GM21717 (cell line): ENCODE results near the gene FRAS1.

ENCODE experiments used
- ATAC-seq: cut with Tn5 transposase; IDR thresholded peaks from one replicate; pipeline ENCODE4 v1.9.1; 2021; ENCODE audit warnings: mild to moderate bottlenecking, moderate library complexity; ENCODE audit not compliant: unreplicated experiment

Gene FRAS1

DNA sequence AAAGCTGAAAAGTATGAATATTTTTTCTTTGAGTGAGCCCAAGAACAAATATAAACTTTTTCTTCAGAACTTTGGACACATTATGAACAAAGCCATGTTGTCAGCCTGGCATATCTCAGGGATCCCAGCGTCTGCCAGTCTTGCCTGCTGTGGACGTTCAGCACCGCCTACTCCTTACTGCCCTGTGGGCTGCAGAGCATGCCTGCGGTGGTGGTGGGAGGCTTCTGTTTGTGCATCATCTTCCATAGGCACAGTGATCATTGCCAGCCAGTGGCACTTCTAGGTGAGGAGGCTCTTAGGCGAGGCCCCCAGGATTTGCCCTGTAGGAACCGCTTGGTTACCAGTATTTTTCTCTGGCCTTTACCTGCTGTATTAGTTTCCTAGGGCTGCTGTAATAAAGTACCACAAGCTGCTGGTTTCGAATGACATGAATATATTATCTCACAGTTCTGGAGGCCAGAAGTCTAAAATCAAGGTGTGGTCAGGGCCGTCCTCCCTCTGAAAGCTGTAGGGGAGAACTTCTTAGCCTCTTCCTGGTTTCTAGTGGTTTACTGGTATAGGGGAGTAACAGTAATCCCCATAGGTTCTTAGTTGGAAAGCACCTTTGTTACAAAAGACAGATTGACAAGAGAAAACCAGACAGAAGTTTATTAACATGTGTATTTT, 509.8 kb downstream of the FRAS1 start:
- ATAC-seq, result peak; percentile 80

GRCh38 chr4:78567500-78568060, 510.5 kb downstream of the FRAS1 start:
- no peak for ATAC-seq

- no peak for ATAC-seq
These were observed 511.6 kb downstream of the FRAS1 start for GRCh38 chr4:78568640-78569305.

DNA sequence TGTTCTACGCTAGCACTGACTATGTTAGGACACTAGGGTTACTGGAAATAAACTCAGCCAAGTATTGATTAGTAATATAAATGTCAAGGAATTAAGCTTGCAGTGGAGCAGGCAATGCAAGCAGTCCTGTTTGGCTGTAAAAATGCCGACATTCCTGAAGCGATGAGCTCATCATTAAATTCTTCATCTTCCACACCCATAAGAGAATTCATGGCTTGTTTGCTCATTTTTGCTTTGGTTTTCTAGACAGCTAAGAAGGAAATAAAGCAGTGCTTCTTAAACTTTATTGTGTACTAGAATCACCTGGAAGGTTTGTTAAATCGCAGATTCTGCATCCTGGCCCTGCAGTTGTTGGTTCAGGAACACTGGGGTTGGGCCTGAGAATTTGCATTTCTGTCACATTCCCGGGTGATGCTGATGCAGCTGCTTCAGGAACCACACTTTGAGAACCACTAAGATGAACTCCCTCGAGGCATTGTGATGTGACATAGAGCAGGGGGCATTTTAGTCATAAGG, 512.2 kb downstream of the FRAS1 start:
- ATAC-seq, result no peak

- no peak for ATAC-seq
These were observed 513.0 kb downstream of the FRAS1 start for GRCh38 chr4:78570117-78570516.

DNA sequence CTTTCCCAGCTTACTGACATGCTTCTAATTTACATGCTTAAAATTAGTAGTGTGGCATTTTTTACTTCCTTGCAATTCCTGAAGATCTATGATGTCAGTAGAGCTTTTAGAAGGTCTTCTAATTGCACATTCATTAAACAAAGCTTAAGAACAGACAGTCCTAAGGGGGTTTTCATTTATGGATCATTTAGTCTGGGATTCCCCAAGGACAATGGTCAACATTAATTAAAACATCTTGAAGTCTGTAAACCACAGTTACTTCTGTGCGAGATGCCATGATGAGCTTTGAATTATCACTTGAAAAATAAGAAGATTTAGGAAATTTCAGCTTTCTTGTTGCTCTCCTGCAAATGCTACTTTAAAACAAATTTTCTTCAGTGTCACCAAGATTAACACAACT, 514.7 kb downstream of the FRAS1 start:
- ATAC-seq, result no peak

- no peak for ATAC-seq
These were observed 521.7 kb downstream of the FRAS1 start for GRCh38 chr4:78578674-78579425.

- ATAC-seq, result no peak
These were observed 524.5 kb downstream of the FRAS1 start for GRCh38 chr4:78581618-78582017.

DNA sequence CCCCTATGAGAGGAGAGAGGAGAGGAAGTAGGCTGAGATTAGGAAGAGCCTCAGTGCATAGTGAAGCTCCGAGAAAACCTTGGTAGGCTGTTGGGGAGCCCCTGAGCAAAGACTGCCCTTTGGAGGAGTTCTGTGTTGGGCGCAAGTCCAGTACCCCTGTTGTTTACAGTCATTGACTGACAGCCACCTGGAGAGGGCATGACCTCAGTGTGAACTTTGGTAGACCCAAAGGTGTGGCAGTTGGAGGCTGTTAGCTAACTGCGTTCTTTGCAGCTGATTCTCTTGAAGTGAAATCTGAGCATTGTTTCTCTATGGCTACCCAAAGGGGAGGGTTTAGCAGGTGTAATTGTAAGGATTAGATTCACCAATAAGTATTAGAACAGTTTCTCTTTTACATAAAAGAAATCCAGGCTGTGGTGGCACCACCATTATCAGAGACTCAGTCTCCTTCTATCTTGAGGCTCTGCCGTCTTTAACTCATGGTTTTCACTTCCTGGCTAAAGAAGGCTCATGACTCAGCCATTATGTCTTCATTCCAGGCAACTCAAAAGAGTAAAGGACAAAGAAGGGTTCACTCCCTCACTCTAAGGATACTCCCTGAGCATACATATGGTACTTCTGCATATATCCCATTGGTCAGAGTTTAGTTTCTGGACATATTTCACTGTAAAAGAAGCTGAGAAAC, 527.9 kb downstream of the FRAS1 start:
- no peak for ATAC-seq

DNA sequence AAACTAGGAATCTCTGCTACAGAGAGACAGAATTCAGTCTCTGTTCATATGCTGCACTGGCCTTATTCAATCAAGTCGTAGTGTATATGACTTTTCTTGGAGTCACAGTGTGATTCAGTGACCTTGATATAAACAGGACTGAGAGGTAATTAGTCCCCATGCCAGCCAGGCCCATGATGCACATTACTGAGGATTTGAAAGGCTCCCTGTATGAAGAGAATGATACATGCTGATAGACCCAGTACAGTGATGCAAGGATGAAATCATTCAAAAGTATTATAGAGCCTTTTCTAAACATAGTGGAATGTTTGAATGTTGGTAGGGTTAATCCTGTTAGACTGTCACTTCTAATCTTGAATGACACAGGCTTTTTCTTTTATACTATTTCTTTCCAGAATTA, 528.5 kb downstream of the FRAS1 start:
- ATAC-seq, result no peak

GRCh38 chr4:78588894-78589545, 531.9 kb downstream of the FRAS1 start:
- no peak for ATAC-seq

- no peak for ATAC-seq
These were observed 534.3 kb downstream of the FRAS1 start for GRCh38 chr4:78591404-78591803.

- ATAC-seq, result no peak
These were observed 535.1 kb downstream of the FRAS1 start for GRCh38 chr4:78592088-78592783.
